H1 (cell line): Measurements from ENCODE around the gene NR1I3. TPM values are rescaled to one million over a fixed set of nuclear protein-coding genes. Genes with fewer than 3 reads are reported as not detected.

Experiments used
- CTCF ChIA-PET: fragments of 300-600 bp; sonication (Branson Sonifier 250); formaldehyde crosslinking; loops from one replicate; lab custom pipeline; 2021; ENCODE audit not compliant: partially characterized antibody; lab: Charles Lee
- POLR2A ChIA-PET: fragments of 300-600 bp; sonication (Branson Sonifier 250); formaldehyde crosslinking; loops from one replicate; lab custom pipeline; 2021; ENCODE audit warnings: inconsistent platforms; ENCODE audit not compliant: partially characterized antibody; lab: Charles Lee
- DNase-seq, 2 experiments: peaks; one replicate each; pipeline versions ENCODE4 v3.0.0 to v3.0.0-alpha.2; 2010 to 2022; ENCODE audit warnings: low spot score in 2 of 2, low read depth in 1 of 2, mixed read lengths in 1 of 2
- FAIRE-seq: peaks from 2 replicates; lab custom pipeline; 2011; peaks lifted over from hg19 to GRCh38; lab: Jason Lieb, UNC
- H2AFZ ChIP-seq: 2 replicates; pipeline ENCODE4 v1.8.1; 2012; ENCODE audit warnings: low read length, inconsistent platforms
- H2AK5ac ChIP-seq: 2 replicates; pipeline ENCODE4 v1.6.1; 2013; ENCODE audit warnings: low read depth, low read length
- H2BK120ac ChIP-seq: replicated peaks from 2 replicates; pipeline ENCODE3; 2013; ENCODE audit warnings: low read depth, low read length, inconsistent platforms
- H2BK12ac ChIP-seq: 2 replicates; pipeline ENCODE4 v1.6.1; 2013; ENCODE audit warnings: low read depth, low read length
- H2BK15ac ChIP-seq: 2 replicates; pipeline ENCODE4 v1.6.1; 2013; ENCODE audit warnings: low read length
- H2BK20ac ChIP-seq: 2 replicates; pipeline ENCODE4 v1.6.1; 2013; ENCODE audit warnings: low read length
- H2BK5ac ChIP-seq: 2 replicates; pipeline ENCODE4 v1.6.1; 2013; ENCODE audit warnings: low read depth, low read length
- H3K14ac ChIP-seq: 2 replicates; pipeline ENCODE4 v1.6.1; 2013; ENCODE audit warnings: inconsistent platforms; ENCODE audit not compliant: insufficient read length
- H3K18ac ChIP-seq: 2 replicates; pipeline ENCODE4 v1.6.1; 2013; ENCODE audit warnings: low read length; ENCODE audit errors: extremely low read depth
- H3K23ac ChIP-seq: 2 replicates; pipeline ENCODE4 v1.6.1; 2013; ENCODE audit warnings: inconsistent platforms; ENCODE audit not compliant: insufficient read length
- H3K23me2 ChIP-seq: 2 replicates; pipeline ENCODE4 v1.6.1; 2013; ENCODE audit warnings: low read depth, low read length
- H3K27ac ChIP-seq: 2 replicates; pipeline ENCODE4 v1.6.1; 2011; ENCODE audit warnings: low read depth, low read length, inconsistent platforms
- H3K27me3 ChIP-seq, 4 experiments: replicated peaks in 1 of 4; 1 replicate in 1 of 4; 2 replicates in 3 of 4; pipeline versions ENCODE4 v1.6.1 to v1.8.1; 2011 to 2013; ENCODE audit warnings: low read length in 3 of 4, mild to moderate bottlenecking in 3 of 4, inconsistent platforms in 2 of 4, mixed read lengths in 2 of 4, moderate library complexity in 1 of 4; ENCODE audit not compliant: control insufficient read depth in 3 of 4, insufficient read depth in 3 of 4; ENCODE audit errors: extremely low read depth in 1 of 4
- H3K36me3 ChIP-seq, 4 experiments: 2 replicates each; pipeline versions ENCODE4 v1.6.1 to v1.8.1; 2011 to 2013; ENCODE audit warnings: mild to moderate bottlenecking in 4 of 4, low read length in 3 of 4, moderate library complexity in 2 of 4, control low read depth in 1 of 4, inconsistent platforms in 1 of 4; ENCODE audit not compliant: insufficient read depth in 4 of 4, control insufficient read depth in 2 of 4
- H3K4ac ChIP-seq: replicated peaks from 2 replicates; pipeline ENCODE3; 2013; ENCODE audit warnings: low read length, low read depth, mixed read lengths, inconsistent platforms; ENCODE audit not compliant: insufficient read length
- H3K4me1 ChIP-seq, 4 experiments: replicated peaks in 1 of 4; 1 replicate in 1 of 4; 2 replicates in 3 of 4; pipeline versions ENCODE4 v1.6.1 to v1.8.1; 2011 to 2013; ENCODE audit warnings: low read length in 3 of 4, inconsistent platforms in 2 of 4, mixed read lengths in 1 of 4; ENCODE audit not compliant: insufficient read depth in 4 of 4, control insufficient read depth in 3 of 4
- H3K4me2 ChIP-seq, 2 experiments: 2 replicates each; pipeline versions ENCODE4 v1.6.1 to v1.8.1; 2011 to 2013; ENCODE audit warnings: low read depth in 2 of 2, low read length in 2 of 2, control low read depth in 1 of 2, inconsistent platforms in 1 of 2, mild to moderate bottlenecking in 1 of 2; ENCODE audit not compliant: insufficient read depth in 1 of 2
- H3K4me3 ChIP-seq, 4 experiments: fragments of 200-600, 300-600 bp in 1 of 4; sonication (generic), shearing (Covaris generic), sonication (Bioruptor Twin) in 1 of 4; 2 replicates each; pipeline versions ENCODE4 v1.5.1 to v1.8.1; 2011 to 2016; ENCODE audit warnings: low read length in 4 of 4, low read depth in 3 of 4, control low read depth in 2 of 4, inconsistent platforms in 2 of 4, mild to moderate bottlenecking in 2 of 4, mixed read lengths in 1 of 4, moderate library complexity in 1 of 4; ENCODE audit not compliant: insufficient read depth in 2 of 4; ENCODE audit errors: extremely low read depth in 1 of 4
- H3K56ac ChIP-seq: replicated peaks from 2 replicates; pipeline ENCODE3; 2013; ENCODE audit warnings: low read depth, mild to moderate bottlenecking, mixed read lengths, low read length, inconsistent platforms; ENCODE audit not compliant: insufficient read length
- H3K79me1 ChIP-seq: 2 replicates; pipeline ENCODE4 v1.6.1; 2013; ENCODE audit warnings: low read depth, low read length, control low read depth
- H3K79me2 ChIP-seq, 2 experiments: 2 replicates each; pipeline versions ENCODE4 v1.6.1 to v1.8.1; 2012 to 2013; ENCODE audit warnings: low read length in 2 of 2, mild to moderate bottlenecking in 2 of 2, inconsistent platforms in 1 of 2; ENCODE audit not compliant: insufficient read depth in 2 of 2, control insufficient read depth in 1 of 2
- H3K9ac ChIP-seq, 4 experiments: replicated peaks in 1 of 4; 1 replicate in 1 of 4; 2 replicates in 3 of 4; pipeline versions ENCODE4 v1.6.1 to v1.8.1; 2011 to 2013; ENCODE audit warnings: low read depth in 3 of 4, low read length in 3 of 4, control low read depth in 2 of 4, mild to moderate bottlenecking in 2 of 4, moderate library complexity in 2 of 4, inconsistent platforms in 1 of 4; ENCODE audit errors: extremely low read depth in 1 of 4
- H3K9me3 ChIP-seq, 2 experiments: 2 replicates each; pipeline versions ENCODE4 v1.6.1 to v1.8.1; 2012 to 2013; ENCODE audit warnings: mild to moderate bottlenecking in 2 of 2, moderate library complexity in 2 of 2, control low read depth in 1 of 2, inconsistent platforms in 1 of 2, low read depth in 1 of 2, low read length in 1 of 2, mixed read lengths in 1 of 2; ENCODE audit not compliant: insufficient read depth in 2 of 2
- H4K20me1 ChIP-seq, 2 experiments: replicated peaks in 1 of 2; 2 replicates each; pipeline versions ENCODE3 to v1.8.1; 2011 to 2013; ENCODE audit warnings: inconsistent platforms in 2 of 2, low read length in 2 of 2, mild to moderate bottlenecking in 1 of 2; ENCODE audit not compliant: insufficient read depth in 2 of 2, control insufficient read depth in 1 of 2
- H4K5ac ChIP-seq: 2 replicates; pipeline ENCODE4 v1.6.1; 2013; ENCODE audit warnings: low read length, low read depth, mixed read lengths, inconsistent platforms; ENCODE audit not compliant: insufficient read length
- H4K8ac ChIP-seq: 2 replicates; pipeline ENCODE4 v1.8.0; 2013; ENCODE audit warnings: mild to moderate bottlenecking, moderate library complexity, low read length, inconsistent platforms; ENCODE audit not compliant: insufficient read depth; ENCODE audit errors: extremely low read depth
- H4K91ac ChIP-seq: replicated peaks from 2 replicates; pipeline ENCODE3; 2013; ENCODE audit warnings: low read length, mixed read lengths, inconsistent platforms; ENCODE audit not compliant: insufficient read length
- BRCA1 ChIP-seq: IDR thresholded peaks from 2 replicates; pipeline ENCODE4 v1.6.1; 2012; ENCODE audit warnings: low read depth, low read length, improper control_type of control experiment
- CBX8 ChIP-seq: fragments of 300-800, 300-1000 bp; sonication (generic); IDR thresholded peaks from 2 replicates; pipeline ENCODE4 v1.7.1; 2016; ENCODE audit warnings: low read depth, low read length, borderline replicate concordance
- TBP ChIP-seq: IDR thresholded peaks from 2 replicates; pipeline ENCODE4 v1.6.1; 2011; ENCODE audit warnings: low read depth, low read length, improper control_type of control experiment
- WGBS, 2 experiments: shearing (Covaris generic) in 1 of 2; methylation state at CpG; one replicate each; pipeline versions ENCODE4 v1.1.6 to v1.1.7; 2013 to 2015; ENCODE audit warnings: low lambda C conversion rate in 2 of 2, mixed read lengths in 2 of 2, inconsistent platforms in 1 of 2, low coverage in 1 of 2, missing lambda C conversion rate in 1 of 2; ENCODE audit not compliant: insufficient replicate concordance in 2 of 2, insufficient coverage in 1 of 2, insufficient read length in 1 of 2; ENCODE audit errors: extremely low coverage in 1 of 2, missing lambda C conversion rate in 1 of 2; 5-methylcytosine and 5-hydroxymethylcytosine counted together
- polyA plus RNA-seq, 7 experiments: library from polyadenylated mRNA; depleted of rRNA in 3 of 7; stranded (reverse) in 5 of 7; unstranded in 2 of 7; fragments of >200 nt in 5 of 7; fragments of 200-250 nt in 2 of 7; gene quantifications; 1 replicate in 5 of 7; 2 replicates in 1 of 7; 4 replicates in 1 of 7; pipeline versions ENCODE4 v1.2.1 to v1.2.3, GENCODE V29; 2011 to 2013; ENCODE audit warnings: missing spikeins in 2 of 7, mixed read lengths in 2 of 7
- total RNA-seq: library from RNA; stranded (reverse); fragmentation: NEBNext Ultra II Directional; extraction: Animal tissue kit (Norgen Biotek cat#: 25700); gene quantifications from 2 replicates; pipeline ENCODE4 v1.2.1, GENCODE V29; 2021

NR1I3 gene
- total and polyA plus RNA-seq, 2 of the 8 experiments (the other 6 are each of a cell fraction or from before 2014, with no cell fraction given), result not detected

DNA sequence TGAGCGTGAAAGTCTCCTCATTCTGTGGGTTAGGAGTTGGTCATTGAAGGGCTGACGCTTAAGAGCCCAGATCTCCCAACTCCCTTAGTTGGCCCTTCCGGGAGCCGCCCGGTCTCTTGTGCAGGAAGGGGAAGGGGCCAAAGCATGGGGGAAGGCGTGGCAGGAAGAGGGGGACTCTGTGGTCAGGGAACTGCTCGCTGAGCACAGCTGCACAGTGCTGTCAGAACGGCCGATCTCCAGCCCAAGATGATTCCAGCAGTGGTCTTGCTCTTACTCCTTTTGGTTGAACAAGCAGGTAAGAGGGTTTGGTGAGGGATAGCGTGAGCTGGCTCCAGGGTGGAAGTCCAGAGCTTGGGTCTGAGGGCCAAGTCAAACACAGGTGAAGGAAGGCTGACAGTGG is 22.9 kb downstream of the NR1I3 start, which contains the start of gene FCER1G:
FCER1G (plus strand) TSS at position 220 of the 400 bp plus-strand sequence; CDS start at position 247, 27 bp downstream.
- peaks cover 1 to 4% of the 10 kb centered on the region in 2 experiments for H4K20me1 ChIP-seq
- H3K4ac ChIP-seq, result no peak within 1 kb of the TSS
- H3K9me3 ChIP-seq, result no peaks in the 10 kb centered on the region
- peaks cover 25 to 43% (median 40%) of the 10 kb centered on the region in 4 experiments for H3K36me3 ChIP-seq
- no peak within 1 kb of the TSS for H2BK5ac ChIP-seq
- no peak within 1 kb of the TSS for H3K4me2 ChIP-seq
- H4K91ac ChIP-seq, result no peak within 1 kb of the TSS
- no peak within 1 kb of the TSS for H3K14ac ChIP-seq
- no peak within 1 kb of the TSS for H3K4me3 ChIP-seq
- CTCF ChIA-PET, result interaction anchor here (1.0 to 23.7 kb wide), 6 partner anchors 10 to 168 kb away, joined by 3 to 427 read pairs (median 46); partner anchors contain the start of genes ADAMTS4, NDUFS2, SDHC and TOMM40L
- no peak within 1 kb of the TSS for H2BK120ac ChIP-seq
- H2BK20ac ChIP-seq, result no peak within 1 kb of the TSS
- no peak within 1 kb of the TSS; the same call in 1 of the 2 replicates for H4K8ac ChIP-seq
- no peak within 1 kb of the TSS for H3K18ac ChIP-seq
- no peaks in the 10 kb centered on the region for H3K27me3 ChIP-seq
- WGBS, 2 experiments, result 86% methylated on average over 10 of the region's 10 CpGs; no CpG with 5 or more reads in 1 of the 2 experiments
- no peak within 1 kb of the TSS for H2AK5ac ChIP-seq
- no peak for DNase-seq
- no peak within 1 kb of the TSS for H2BK12ac ChIP-seq
- no peaks in the 10 kb centered on the region for H3K23me2 ChIP-seq
- H3K79me1 ChIP-seq, result no peaks in the 10 kb centered on the region
- no peak within 1 kb of the TSS for H3K56ac ChIP-seq
- H4K5ac ChIP-seq, result no peak within 1 kb of the TSS
- H2BK15ac ChIP-seq, result no peak within 1 kb of the TSS
- peaks cover 0 to 13% (median 1%) of the 10 kb centered on the region in 4 experiments; a peak in 6 of 7 replicates for H3K4me1 ChIP-seq
- H3K79me2 ChIP-seq, result no peaks in the 10 kb centered on the region
- no peak within 1 kb of the TSS for H3K23ac ChIP-seq
- H3K27ac ChIP-seq, result no peak within 1 kb of the TSS
- H3K9ac ChIP-seq, result no peak within 1 kb of the TSS
- no peak for TF ChIP-seq CBX8
- no peak for TF ChIP-seq TBP
- TF ChIP-seq BRCA1, result no peak
- POLR2A ChIA-PET, result interaction anchor here (0.9 to 9.9 kb wide), 5 partner anchors 9 to 99 kb away, joined by 3 to 82 read pairs (median 5); partner anchors contain the start of genes ADAMTS4, NDUFS2 and SDHC
- H2AFZ ChIP-seq, result no peak within 1 kb of the TSS
- no peak for FAIRE-seq
